RCC 7860 (cell line): ENCODE results near the gene TAX1BP1.

Source experiments
- DNase-seq: peaks from one replicate; pipeline ENCODE4 v3.0.0-alpha.2; 2015; ENCODE audit warnings: low spot score
- FAIRE-seq: peaks from 2 replicates; lab custom pipeline; 2012; peaks lifted over from hg19 to GRCh38; lab: Jason Lieb, UNC

Gene TAX1BP1

DNA sequence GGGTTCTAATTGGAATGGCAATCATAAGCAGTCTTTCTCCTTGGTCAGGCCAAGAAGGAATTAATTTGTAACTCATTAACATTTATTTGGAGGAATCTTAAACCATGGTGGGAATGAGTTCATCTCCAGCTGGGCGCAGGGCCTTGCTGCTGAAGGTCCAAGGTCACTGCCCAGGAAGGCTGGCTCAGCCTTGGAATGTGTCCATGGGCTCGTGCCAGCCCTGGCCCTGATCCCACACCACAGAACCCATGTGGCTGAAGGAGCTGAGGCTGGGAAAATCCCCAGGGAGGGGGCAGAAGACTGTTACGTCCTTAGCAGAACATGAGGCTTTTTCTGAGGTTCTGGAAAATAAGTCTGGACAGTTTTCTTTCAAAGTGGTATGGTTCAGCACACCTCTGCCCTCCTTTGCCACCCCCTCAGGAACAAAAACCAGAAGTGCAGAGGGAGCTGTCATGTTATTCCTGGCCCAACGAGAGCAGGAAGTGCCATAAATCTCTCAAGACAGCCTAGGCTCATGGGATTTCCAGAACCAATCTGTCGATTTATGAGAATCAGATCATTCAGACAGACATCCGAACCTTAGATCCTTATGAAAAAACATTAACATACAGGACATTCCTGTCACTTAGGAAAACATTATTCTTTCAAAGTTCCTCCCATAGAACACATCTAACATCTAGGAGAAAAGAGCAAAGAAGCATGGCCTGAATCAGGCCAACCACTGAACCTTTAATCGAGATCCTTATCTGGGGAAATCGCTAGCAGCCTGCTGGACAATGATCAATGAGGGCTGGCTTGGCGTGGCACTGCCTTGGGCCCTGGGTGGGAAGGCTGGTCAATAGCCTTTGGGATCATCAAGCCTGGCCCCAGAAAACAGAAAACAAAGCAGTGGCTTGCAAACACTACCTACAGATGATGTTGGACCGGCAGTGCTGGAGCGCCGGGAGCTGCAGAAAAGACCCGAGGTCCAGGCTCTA, 134.3 kb downstream of the TAX1BP1 start:
- peak; percentile 96 for DNase-seq

DNA sequence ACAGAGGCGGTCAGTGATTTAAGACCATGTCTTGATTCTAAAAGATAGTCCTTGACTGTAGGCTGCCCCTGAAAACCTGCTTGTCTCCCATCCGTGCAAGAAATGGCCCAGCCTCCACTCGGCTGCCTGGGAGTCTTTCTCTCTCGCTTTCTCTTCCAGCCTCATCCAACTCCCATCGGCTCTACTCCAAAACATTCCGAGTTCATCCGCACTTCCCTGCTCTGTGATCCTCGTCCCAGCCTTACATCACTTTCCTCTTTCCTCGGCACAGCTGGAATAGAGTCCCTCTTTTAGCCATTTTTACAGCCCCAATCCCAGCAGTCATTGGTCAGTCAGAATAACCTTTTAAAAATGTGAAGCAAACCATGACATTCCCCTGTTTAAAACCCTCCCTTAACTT, 135.1 kb downstream of the TAX1BP1 start:
- FAIRE-seq (no peak), DNase-seq (no peak)

More for the DNA sequence above, 134.3 kb downstream of the TAX1BP1 start:
- peak; percentile 99 for FAIRE-seq

DNA sequence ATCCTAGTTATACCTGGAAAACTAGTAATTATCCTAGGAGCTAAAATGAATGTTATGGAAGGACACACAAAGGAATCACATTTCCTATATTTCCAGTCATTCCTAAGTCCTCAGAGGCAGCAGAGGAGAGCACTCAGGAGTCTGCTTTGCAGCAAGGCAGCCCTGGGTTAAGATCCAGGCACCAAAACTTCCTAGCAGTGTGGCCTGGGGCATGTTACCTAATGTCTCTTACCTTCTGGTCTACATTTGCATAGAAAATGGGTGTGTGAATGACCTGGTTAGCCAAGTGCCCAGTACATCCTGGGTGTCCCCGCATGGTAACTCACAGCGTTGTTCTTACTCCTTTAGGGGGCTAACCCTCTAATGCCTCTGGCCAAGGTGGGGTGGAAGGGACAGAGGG, 135.9 kb downstream of the TAX1BP1 start:
- no peak for FAIRE-seq

DNA sequence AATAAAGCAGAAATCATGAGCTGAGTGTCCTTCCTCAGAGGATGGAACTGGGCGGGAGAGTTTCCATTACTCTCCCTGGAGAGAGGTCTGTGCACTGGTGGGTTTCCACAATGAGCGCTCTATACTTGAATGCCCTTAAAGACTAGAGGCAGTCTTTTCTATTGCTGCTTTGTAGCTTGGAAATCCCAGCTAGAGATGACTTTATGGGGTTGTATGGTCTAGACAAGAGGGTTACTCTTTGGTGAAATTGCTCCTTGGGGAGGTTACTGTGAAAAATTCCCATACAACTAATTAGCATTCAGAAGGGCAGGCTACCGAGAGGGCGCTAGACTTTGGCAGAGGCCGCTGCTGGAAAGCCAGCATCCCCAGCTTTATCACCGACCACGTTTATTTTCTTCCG, 136.8 kb downstream of the TAX1BP1 start:
- DNase-seq (no peak), FAIRE-seq (no peak)

More for the DNA sequence above, 135.9 kb downstream of the TAX1BP1 start:
- no peak for DNase-seq
